MG63 (cell line): ENCODE results near the gene LIMS4. TPM values are rescaled to one million over a fixed set of nuclear protein-coding genes. Genes with fewer than 3 reads are reported as not detected.
"Not testable (repeated sequence)": the region's sequence is repeated elsewhere in the genome, so short reads cannot be mapped to it uniquely, and the experiment has no call there.

ENCODE experiments used
- DNase-seq: peaks from one replicate; pipeline ENCODE4 v3.0.0-alpha.2; 2020
- H3K27me3 ChIP-seq: fragments of 250-450 bp; sonication (Bioruptor Pico); 2 replicates; pipeline ENCODE4 v1.5.1; 2020; ENCODE audit warnings: mild to moderate bottlenecking, moderate library complexity
- H3K36me3 ChIP-seq: fragments of 250-450 bp; sonication (Bioruptor Pico); 2 replicates; pipeline ENCODE4 v1.5.1; 2020; ENCODE audit warnings: mild to moderate bottlenecking, moderate library complexity
- H3K4me3 ChIP-seq: fragments of 250-450 bp; sonication (Bioruptor Pico); 2 replicates; pipeline ENCODE4 v1.5.1; 2020; ENCODE audit warnings: mild to moderate bottlenecking, moderate library complexity
- H3K9me3 ChIP-seq: fragments of 250-450 bp; sonication (Bioruptor Pico); 2 replicates; pipeline ENCODE4 v1.5.1; 2020; ENCODE audit warnings: mild to moderate bottlenecking, moderate library complexity
- total RNA-seq: library from RNA; depleted of rRNA; stranded (reverse); fragments of >200 nt; shearing (Covaris generic); gene quantifications from 2 replicates; pipeline ENCODE4 v1.2.3, GENCODE V29; 2014; ENCODE audit warnings: low replicate concordance

LIMS4 gene
- total RNA-seq, 1 experiment from 2014 or later, result 0.26 TPM

- not testable (repeated sequence) for H3K4me3 ChIP-seq, H3K36me3 ChIP-seq, DNase-seq, H3K27me3 ChIP-seq, H3K9me3 ChIP-seq
These were observed 15.4 kb downstream of the LIMS4 start for GRCh38 chr2:110457214-110457590.

- H3K27me3 ChIP-seq, H3K9me3 ChIP-seq, H3K4me3 ChIP-seq, DNase-seq, H3K36me3 ChIP-seq: not testable (repeated sequence)
These were observed 16.1 kb downstream of the LIMS4 start for GRCh38 chr2:110456291-110457213.

- not testable (repeated sequence) for H3K9me3 ChIP-seq, H3K4me3 ChIP-seq, H3K27me3 ChIP-seq, DNase-seq, H3K36me3 ChIP-seq
These were observed 17.4 kb downstream of the LIMS4 start for GRCh38 chr2:110455080-110455670.

- not testable (repeated sequence) for H3K9me3 ChIP-seq
These were observed 21.7 kb downstream of the LIMS4 start for GRCh38 chr2:110450951-110451350.

GRCh38 chr2:110449127-110449947, 23.3 kb downstream of the LIMS4 start:
- not testable (repeated sequence) for H3K4me3 ChIP-seq, H3K36me3 ChIP-seq, DNase-seq, H3K27me3 ChIP-seq, H3K9me3 ChIP-seq

More at GRCh38 chr2:110450951-110451350, 21.7 kb downstream of the LIMS4 start:
- not testable (repeated sequence) for H3K4me3 ChIP-seq, H3K27me3 ChIP-seq, H3K36me3 ChIP-seq, DNase-seq

- DNase-seq, H3K4me3 ChIP-seq, H3K9me3 ChIP-seq, H3K27me3 ChIP-seq, H3K36me3 ChIP-seq: not testable (repeated sequence)
These were observed 26.0 kb downstream of the LIMS4 start for GRCh38 chr2:110446644-110447043.

GRCh38 chr2:110443305-110444005, 29.2 kb downstream of the LIMS4 start:
- not testable (repeated sequence) for H3K36me3 ChIP-seq, H3K4me3 ChIP-seq, H3K9me3 ChIP-seq, DNase-seq, H3K27me3 ChIP-seq

- H3K36me3 ChIP-seq, H3K9me3 ChIP-seq, DNase-seq, H3K27me3 ChIP-seq, H3K4me3 ChIP-seq: not testable (repeated sequence)
These were observed 30.7 kb downstream of the LIMS4 start for GRCh38 chr2:110441905-110442304.

GRCh38 chr2:110434565-110434964, 38.1 kb downstream of the LIMS4 start:
- not testable (repeated sequence) for H3K27me3 ChIP-seq, H3K4me3 ChIP-seq, H3K9me3 ChIP-seq, DNase-seq, H3K36me3 ChIP-seq

- not testable (repeated sequence) for H3K27me3 ChIP-seq, H3K36me3 ChIP-seq, DNase-seq, H3K9me3 ChIP-seq, H3K4me3 ChIP-seq
These were observed 46.9 kb downstream of the LIMS4 start for GRCh38 chr2:110425725-110426124.

- not testable (repeated sequence) for H3K36me3 ChIP-seq, H3K9me3 ChIP-seq, H3K27me3 ChIP-seq, H3K4me3 ChIP-seq, DNase-seq
These were observed 48.2 kb downstream of the LIMS4 start for GRCh38 chr2:110424421-110424820.

- not testable (repeated sequence) for DNase-seq, H3K9me3 ChIP-seq, H3K27me3 ChIP-seq, H3K36me3 ChIP-seq, H3K4me3 ChIP-seq
These were observed 49.0 kb downstream of the LIMS4 start for GRCh38 chr2:110423574-110423962.

- H3K36me3 ChIP-seq, H3K9me3 ChIP-seq, DNase-seq: not testable (repeated sequence)
These were observed 49.6 kb downstream of the LIMS4 start for GRCh38 chr2:110422852-110423573.

GRCh38 chr2:110420641-110421354, 51.8 kb downstream of the LIMS4 start:
- H3K36me3 ChIP-seq, DNase-seq, H3K27me3 ChIP-seq, H3K4me3 ChIP-seq, H3K9me3 ChIP-seq: not testable (repeated sequence)

More at GRCh38 chr2:110422852-110423573, 49.6 kb downstream of the LIMS4 start:
- H3K4me3 ChIP-seq, H3K27me3 ChIP-seq: not testable (repeated sequence)

GRCh38 chr2:110407142-110407541, 65.5 kb downstream of the LIMS4 start:
- DNase-seq, H3K27me3 ChIP-seq, H3K9me3 ChIP-seq, H3K36me3 ChIP-seq, H3K4me3 ChIP-seq: not testable (repeated sequence)

- DNase-seq, H3K27me3 ChIP-seq, H3K4me3 ChIP-seq, H3K9me3 ChIP-seq, H3K36me3 ChIP-seq: not testable (repeated sequence)
These were observed 67.6 kb downstream of the LIMS4 start for GRCh38 chr2:110404988-110405387.
